ENCODE data around the gene ARHGEF2.

ARHGEF2 gene

DNA sequence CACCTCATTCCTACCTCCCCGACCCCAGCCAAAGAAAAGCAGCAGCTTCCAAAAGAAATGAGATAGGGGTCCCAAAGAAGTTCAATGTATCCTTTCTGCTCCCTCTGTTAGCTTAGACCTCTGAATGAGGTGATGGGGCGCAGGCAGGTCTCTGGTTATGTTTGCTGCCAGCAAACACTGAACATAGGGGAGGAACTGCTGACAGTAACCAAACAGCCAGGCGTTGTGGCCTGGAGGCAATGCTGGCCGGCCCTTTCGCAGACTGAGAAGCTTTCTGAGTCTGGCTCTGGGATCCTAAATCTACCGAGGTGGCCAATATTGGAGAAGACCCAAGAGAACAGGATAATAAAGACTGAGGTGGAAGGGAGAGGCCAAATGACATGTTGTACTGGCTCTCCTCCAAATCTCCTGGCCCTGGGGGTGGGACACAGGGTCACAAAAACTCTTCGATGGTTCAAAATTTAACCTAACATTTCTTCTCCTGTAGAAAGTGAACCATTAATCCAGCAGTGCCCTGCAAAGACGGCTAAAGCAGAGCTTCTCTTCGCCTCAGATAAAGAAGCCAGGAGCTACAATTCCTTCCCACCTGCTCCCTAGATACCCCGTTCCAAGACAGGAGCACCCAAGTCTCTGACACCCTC lies 22.8 kb upstream of the ARHGEF2 start:
- Histone ChIP-seq H3K27ac (replicated peaks; ENCODE audit: low read length) (no peak overlapping the region), H2AFZ (ENCODE audit: low read length) (peak overlapping the region; percentile 12), H3K23ac (ENCODE audit: low read depth, low read length, poor library complexity) (no peak overlapping the region), H2AK5ac (ENCODE audit: low read depth, low read length) (no peak overlapping the region), H3K4me3 (ENCODE audit: low read length in 2 of 2) (no peak overlapping the region), H3K4me1 (ENCODE audit: control insufficient read depth in 2 of 2, insufficient read depth in 1 of 2, low read depth in 1 of 2, low read length in 2 of 2) (peaks cover 3 to 8% of the 10 kb centered on the region in 2 donors), H4K8ac (ENCODE audit: low read depth, low read length) (no peak overlapping the region), H2BK15ac (ENCODE audit: low read length) (no peak overlapping the region), H3K27me3 (ENCODE audit: control insufficient read depth in 3 of 3, insufficient read depth in 3 of 3, low read depth in 1 of 3, low read length in 3 of 3) (no peaks in the 10 kb centered on the region), H2BK120ac (ENCODE audit: low read depth, low read length) (peak overlapping the region; percentile 72), H3K4me2 (ENCODE audit: insufficient read depth, low read length, poor library complexity, severe bottlenecking) (no peak overlapping the region), H3K4ac (ENCODE audit: low read length) (no peak overlapping the region), H2BK5ac (ENCODE audit: low read length) (no peak overlapping the region), H2BK12ac (ENCODE audit: low read length) (peak overlapping the region; percentile 64), H3K79me1 (ENCODE audit: low read depth, low read length) (peaks cover 1% of the 10 kb centered on the region), H3K18ac (ENCODE audit: low read length) (peak overlapping the region; percentile 65), H4K91ac (ENCODE audit: low read depth, low read length, poor library complexity) (no peak overlapping the region), H3K9ac (ENCODE audit: low read depth, low read length, poor library complexity) (no peak overlapping the region), H3K36me3 (replicated peaks in 1 of 2; ENCODE audit: control insufficient read depth in 2 of 2, insufficient read depth in 2 of 2, low read length in 2 of 2) (no peaks in the 10 kb centered on the region), H3K9me3 (replicated peaks in 1 of 2; ENCODE audit: control insufficient read depth in 2 of 2, insufficient read depth in 1 of 2, low read depth in 1 of 2, low read length in 2 of 2) (no peaks in the 10 kb centered on the region), H3K14ac (ENCODE audit: low read length) (no peak overlapping the region)
- DNase-seq (ENCODE audit: low spot score) = no peak
- no CpG with 5 or more reads among the region's 10 CpGs for WGBS, 2 donors (ENCODE audit: extremely low coverage in 2 of 2, insufficient read length in 2 of 2, insufficient replicate concordance in 1 of 2)

DNA sequence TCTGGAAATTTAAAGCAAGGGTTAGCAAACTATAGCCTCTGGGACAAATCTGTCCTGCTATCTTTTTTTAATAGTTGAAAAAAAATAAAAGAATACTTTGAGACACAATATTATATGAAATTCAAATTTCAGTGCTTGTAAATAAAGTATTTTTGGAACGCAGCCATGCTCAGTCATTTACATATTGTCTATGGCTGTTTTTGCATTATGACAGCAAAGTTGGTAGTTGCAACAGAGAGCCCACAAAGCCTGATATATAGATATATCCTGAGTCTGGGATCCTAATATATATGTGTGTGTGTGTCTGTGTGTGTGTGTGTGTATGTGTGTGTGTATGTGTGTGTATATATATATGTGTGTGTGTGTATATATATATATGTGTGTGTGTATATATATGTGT lies 21.6 kb upstream of the ARHGEF2 start:
- H2AFZ ChIP-seq (ENCODE audit: low read length) = no peak overlapping the region
- H2AK5ac ChIP-seq (ENCODE audit: low read depth, low read length) = no peak overlapping the region
- no peak overlapping the region for H3K9ac ChIP-seq (ENCODE audit: low read depth, low read length, poor library complexity)
- no peak overlapping the region for H3K18ac ChIP-seq (ENCODE audit: low read length)
- no peak overlapping the region for H3K4ac ChIP-seq (ENCODE audit: low read length)
- peaks cover 1% of the 10 kb centered on the region for H3K79me1 ChIP-seq (ENCODE audit: low read depth, low read length)
- H4K8ac ChIP-seq (ENCODE audit: low read depth, low read length) = no peak overlapping the region
- no peak overlapping the region for H3K4me3 ChIP-seq (ENCODE audit: low read length in 2 of 2)
- H2BK12ac ChIP-seq (ENCODE audit: low read length) = no peak overlapping the region
- H2BK120ac ChIP-seq (ENCODE audit: low read depth, low read length) = no peak overlapping the region
- H2BK5ac ChIP-seq (ENCODE audit: low read length) = no peak overlapping the region
- no peak overlapping the region for H2BK15ac ChIP-seq (ENCODE audit: low read length)
- H3K23ac ChIP-seq (ENCODE audit: low read depth, low read length, poor library complexity) = no peak overlapping the region
- H3K14ac ChIP-seq (ENCODE audit: low read length) = no peak overlapping the region
- no peak overlapping the region for H4K91ac ChIP-seq (ENCODE audit: low read depth, low read length, poor library complexity)
- DNase-seq (ENCODE audit: low spot score) = no peak
- peaks cover 5 to 9% of the 10 kb centered on the region in 2 donors for H3K4me1 ChIP-seq (ENCODE audit: control insufficient read depth in 2 of 2, insufficient read depth in 1 of 2, low read depth in 1 of 2, low read length in 2 of 2)
- H3K36me3 ChIP-seq (replicated peaks in 1 of 2; ENCODE audit: control insufficient read depth in 2 of 2, insufficient read depth in 2 of 2, low read length in 2 of 2) = no peaks in the 10 kb centered on the region
- H3K27ac ChIP-seq (replicated peaks; ENCODE audit: low read length) = no peak overlapping the region
- H3K27me3 ChIP-seq (ENCODE audit: control insufficient read depth in 3 of 3, insufficient read depth in 3 of 3, low read depth in 1 of 3, low read length in 3 of 3) = no peaks in the 10 kb centered on the region
- no peaks in the 10 kb centered on the region for H3K9me3 ChIP-seq (replicated peaks in 1 of 2; ENCODE audit: control insufficient read depth in 2 of 2, insufficient read depth in 1 of 2, low read depth in 1 of 2, low read length in 2 of 2)
- WGBS, 2 donors (ENCODE audit: extremely low coverage in 2 of 2, insufficient read length in 2 of 2, insufficient replicate concordance in 1 of 2) = no CpG with 5 or more reads among the region's 1 CpG
- no peak overlapping the region for H3K4me2 ChIP-seq (ENCODE audit: insufficient read depth, low read length, poor library complexity, severe bottlenecking)

DNA sequence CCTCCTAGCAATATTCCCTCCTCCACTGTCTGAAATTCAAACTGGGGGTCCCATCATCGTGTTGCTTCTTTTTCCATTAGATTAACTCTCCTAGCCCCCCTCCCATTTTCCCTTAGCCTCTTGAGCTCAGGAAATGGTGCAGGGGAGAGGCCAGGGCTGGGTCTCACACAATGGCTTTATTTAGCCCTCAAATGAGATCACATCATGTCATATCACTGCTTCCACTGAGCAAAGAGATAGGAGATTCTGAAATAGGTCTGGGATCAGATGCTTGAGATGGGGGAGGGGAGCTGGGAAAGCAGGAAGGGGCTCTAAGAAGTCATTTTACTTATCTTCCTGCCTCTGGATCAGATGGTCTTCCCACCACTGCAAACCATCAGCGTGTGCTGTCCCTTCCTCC lies 17.8 kb upstream of the ARHGEF2 start:
- H3K14ac ChIP-seq (ENCODE audit: low read length) = no peak overlapping the region
- no peak for DNase-seq (ENCODE audit: low spot score)
- H2BK15ac ChIP-seq (ENCODE audit: low read length) = no peak overlapping the region
- no peak overlapping the region for H2BK120ac ChIP-seq (ENCODE audit: low read depth, low read length)
- H3K36me3 ChIP-seq (replicated peaks in 1 of 2; ENCODE audit: control insufficient read depth in 2 of 2, insufficient read depth in 2 of 2, low read length in 2 of 2) = no peaks in the 10 kb centered on the region
- no peaks in the 10 kb centered on the region for H3K9me3 ChIP-seq (replicated peaks in 1 of 2; ENCODE audit: control insufficient read depth in 2 of 2, insufficient read depth in 1 of 2, low read depth in 1 of 2, low read length in 2 of 2)
- H2AK5ac ChIP-seq (ENCODE audit: low read depth, low read length) = no peak overlapping the region
- H3K79me1 ChIP-seq (ENCODE audit: low read depth, low read length) = peaks cover 1% of the 10 kb centered on the region
- no peak overlapping the region for H3K18ac ChIP-seq (ENCODE audit: low read length)
- no peak overlapping the region for H3K27ac ChIP-seq (replicated peaks; ENCODE audit: low read length)
- H4K8ac ChIP-seq (ENCODE audit: low read depth, low read length) = no peak overlapping the region
- H3K23ac ChIP-seq (ENCODE audit: low read depth, low read length, poor library complexity) = no peak overlapping the region
- H3K4me2 ChIP-seq (ENCODE audit: insufficient read depth, low read length, poor library complexity, severe bottlenecking) = no peak overlapping the region
- H2BK12ac ChIP-seq (ENCODE audit: low read length) = no peak overlapping the region
- H3K4ac ChIP-seq (ENCODE audit: low read length) = no peak overlapping the region
- H3K27me3 ChIP-seq (ENCODE audit: control insufficient read depth in 3 of 3, insufficient read depth in 3 of 3, low read depth in 1 of 3, low read length in 3 of 3) = no peaks in the 10 kb centered on the region
- peaks cover 2 to 5% of the 10 kb centered on the region in 2 donors for H3K4me1 ChIP-seq (ENCODE audit: control insufficient read depth in 2 of 2, insufficient read depth in 1 of 2, low read depth in 1 of 2, low read length in 2 of 2)
- peak overlapping the region; percentile 58 for H2AFZ ChIP-seq (ENCODE audit: low read length)
- H3K9ac ChIP-seq (ENCODE audit: low read depth, low read length, poor library complexity) = no peak overlapping the region
- no peak overlapping the region for H4K91ac ChIP-seq (ENCODE audit: low read depth, low read length, poor library complexity)
- no peak overlapping the region for H2BK5ac ChIP-seq (ENCODE audit: low read length)
- no CpG with 5 or more reads among the region's 2 CpGs for WGBS, 2 donors (ENCODE audit: extremely low coverage in 2 of 2, insufficient read length in 2 of 2, insufficient replicate concordance in 1 of 2)
- no peak overlapping the region for H3K4me3 ChIP-seq (ENCODE audit: low read length in 2 of 2)

DNA sequence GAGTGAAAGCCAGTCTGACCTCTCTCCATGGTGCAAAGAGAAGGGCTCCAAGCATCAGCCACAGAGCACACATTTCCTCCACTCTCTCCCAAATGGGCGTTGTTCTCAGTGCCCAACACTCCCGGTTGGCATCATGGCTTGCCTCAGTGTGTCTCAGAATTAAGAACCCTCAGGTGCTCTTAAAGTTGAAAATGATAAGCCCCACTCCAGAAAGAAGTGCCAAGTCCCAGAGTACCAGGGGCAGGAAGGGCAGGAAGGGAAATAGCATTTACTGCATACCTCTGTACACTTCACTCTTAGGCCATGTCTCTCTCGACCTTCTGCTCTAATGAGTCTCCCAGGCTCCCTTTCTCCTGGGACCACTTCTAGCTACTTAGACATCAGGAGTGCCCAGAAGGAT lies 15.2 kb upstream of the ARHGEF2 start:
- Histone ChIP-seq H2AFZ (ENCODE audit: low read length) (no peak overlapping the region), H3K4me1 (ENCODE audit: control insufficient read depth in 2 of 2, insufficient read depth in 1 of 2, low read depth in 1 of 2, low read length in 2 of 2) (peaks cover 5 to 11% of the 10 kb centered on the region in 2 donors), H4K8ac (ENCODE audit: low read depth, low read length) (no peak overlapping the region), H3K18ac (ENCODE audit: low read length) (no peak overlapping the region), H3K9ac (ENCODE audit: low read depth, low read length, poor library complexity) (no peak overlapping the region), H3K4ac (ENCODE audit: low read length) (no peak overlapping the region), H2BK12ac (ENCODE audit: low read length) (no peak overlapping the region), H3K9me3 (replicated peaks in 1 of 2; ENCODE audit: control insufficient read depth in 2 of 2, insufficient read depth in 1 of 2, low read depth in 1 of 2, low read length in 2 of 2) (no peaks in the 10 kb centered on the region), H4K91ac (ENCODE audit: low read depth, low read length, poor library complexity) (no peak overlapping the region), H2BK5ac (ENCODE audit: low read length) (no peak overlapping the region), H3K4me2 (ENCODE audit: insufficient read depth, low read length, poor library complexity, severe bottlenecking) (no peak overlapping the region), H3K79me1 (ENCODE audit: low read depth, low read length) (peaks cover 1% of the 10 kb centered on the region), H3K27me3 (ENCODE audit: control insufficient read depth in 3 of 3, insufficient read depth in 3 of 3, low read depth in 1 of 3, low read length in 3 of 3) (no peaks in the 10 kb centered on the region), H3K27ac (replicated peaks; ENCODE audit: low read length) (no peak overlapping the region), H3K14ac (ENCODE audit: low read length) (no peak overlapping the region), H3K23ac (ENCODE audit: low read depth, low read length, poor library complexity) (no peak overlapping the region), H2AK5ac (ENCODE audit: low read depth, low read length) (no peak overlapping the region), H2BK15ac (ENCODE audit: low read length) (no peak overlapping the region), H3K36me3 (replicated peaks in 1 of 2; ENCODE audit: control insufficient read depth in 2 of 2, insufficient read depth in 2 of 2, low read length in 2 of 2) (no peaks in the 10 kb centered on the region), H3K4me3 (ENCODE audit: low read length in 2 of 2) (no peak overlapping the region), H2BK120ac (ENCODE audit: low read depth, low read length) (no peak overlapping the region)
- no CpG with 5 or more reads among the region's 3 CpGs for WGBS, 2 donors (ENCODE audit: extremely low coverage in 2 of 2, insufficient read length in 2 of 2, insufficient replicate concordance in 1 of 2)
- no peak for DNase-seq (ENCODE audit: low spot score)
